ENCODE results near the gene IFRD2.

Gene IFRD2

GRCh38 chr3:50297384-50297775 is 5.2 kb upstream of the IFRD2 start:
- Histone ChIP-seq H3K4me3 (peak overlapping the region in 1 of 10 experiments; percentile 82; a peak in 1 of 20 replicates), H3K9ac (peak overlapping the region in 2 of 11 experiments; percentile 77 to 84; a peak in 4 of 22 replicates), H3K27me3 (no peaks in the 10 kb centered on the region), H4K20me1 (peaks cover 0 to 14% (median 0%) of the 10 kb centered on the region in 11 experiments; a peak in 5 of 22 replicates), H3K27ac (no peak overlapping the region), H3K4me1 (peaks cover 34 to 47% (median 37%) of the 10 kb centered on the region in 10 experiments), H3K4me2 (peak overlapping the region in 8 of 11 experiments; percentile 95 to 99 (median 98); a peak in 11 of 22 replicates), H3K36me3 (peaks cover 0 to 10% (median 0%) of the 10 kb centered on the region in 11 experiments; a peak in 2 of 22 replicates), H3K9me3 (replicated peaks in 1 of 11) (no peaks in the 10 kb centered on the region)
- no peak for TF ChIP-seq Cebpa-rat (IDR thresholded peaks at IDR 0.05)

GRCh38 chr3:50296721-50297383 is 4.6 kb upstream of the IFRD2 start:
- 0 out of 22 replicates have a peak overlapping the region, but pooled peaks of 1 of the 11 experiments have one; percentile 98 for H3K4me2 ChIP-seq
- H3K4me1 ChIP-seq, result peaks cover 34 to 47% (median 37%) of the 10 kb centered on the region in 10 experiments
- no peak overlapping the region for H3K4me3 ChIP-seq
- no peak overlapping the region for H3K27ac ChIP-seq
- no peaks in the 10 kb centered on the region for H3K27me3 ChIP-seq
- H3K9me3 ChIP-seq (replicated peaks in 1 of 11), result no peaks in the 10 kb centered on the region
- peak overlapping the region in 1 of 11 experiments; percentile 3; a peak in 1 of 22 replicates for H3K9ac ChIP-seq
- TF ChIP-seq Cebpa-rat (IDR thresholded peaks at IDR 0.05), result no peak
- H4K20me1 ChIP-seq, result peaks cover 0 to 14% (median 0%) of the 10 kb centered on the region in 11 experiments; a peak in 5 of 22 replicates
- H3K36me3 ChIP-seq, result peaks cover 0 to 10% (median 0%) of the 10 kb centered on the region in 11 experiments; a peak in 2 of 22 replicates

DNA sequence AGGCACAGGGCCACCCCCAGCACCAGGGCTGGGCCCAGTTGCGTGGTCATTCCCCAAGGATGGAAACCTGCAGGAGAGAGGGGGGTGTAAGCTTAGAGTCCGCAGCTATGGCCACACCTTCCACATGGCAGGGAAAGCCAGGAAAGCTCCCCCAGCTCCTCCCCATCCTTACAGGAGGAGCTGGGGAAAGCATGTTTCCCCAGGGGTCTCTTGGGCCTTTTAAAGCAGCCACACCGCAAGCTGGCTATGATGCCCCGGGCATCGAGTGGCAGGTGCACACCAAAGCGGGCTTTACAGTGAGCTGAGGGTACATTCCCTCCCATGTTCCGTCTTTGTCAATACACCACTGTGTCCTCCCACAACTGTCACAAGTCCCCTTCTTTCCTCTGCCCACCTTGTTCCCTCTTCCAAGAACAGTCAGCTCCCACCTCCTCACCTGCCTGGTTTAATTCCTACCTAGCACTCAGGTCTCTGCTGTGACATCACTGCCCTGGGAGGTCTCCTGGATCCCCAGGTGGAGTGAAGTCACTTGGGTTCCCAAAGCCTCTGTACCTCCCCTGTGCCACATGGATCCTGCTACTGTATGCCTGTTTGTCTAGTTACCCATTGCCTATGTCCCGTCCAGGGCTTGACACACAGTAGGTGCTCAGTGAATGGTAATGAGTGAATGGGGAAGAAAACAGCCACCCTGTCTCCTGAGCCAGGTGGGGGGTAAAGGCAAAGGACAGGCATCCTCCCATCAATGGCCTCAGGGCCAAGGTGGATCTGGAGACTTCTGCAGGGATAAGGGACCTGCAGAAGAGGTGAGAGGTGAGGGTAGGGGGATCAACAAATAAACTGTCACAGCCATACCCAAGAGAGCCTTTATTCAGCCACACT is 3.6 kb upstream of the IFRD2 start:
- peaks cover 0 to 14% (median 0%) of the 10 kb centered on the region in 11 experiments; a peak in 5 of 22 replicates for H4K20me1 ChIP-seq

DNA sequence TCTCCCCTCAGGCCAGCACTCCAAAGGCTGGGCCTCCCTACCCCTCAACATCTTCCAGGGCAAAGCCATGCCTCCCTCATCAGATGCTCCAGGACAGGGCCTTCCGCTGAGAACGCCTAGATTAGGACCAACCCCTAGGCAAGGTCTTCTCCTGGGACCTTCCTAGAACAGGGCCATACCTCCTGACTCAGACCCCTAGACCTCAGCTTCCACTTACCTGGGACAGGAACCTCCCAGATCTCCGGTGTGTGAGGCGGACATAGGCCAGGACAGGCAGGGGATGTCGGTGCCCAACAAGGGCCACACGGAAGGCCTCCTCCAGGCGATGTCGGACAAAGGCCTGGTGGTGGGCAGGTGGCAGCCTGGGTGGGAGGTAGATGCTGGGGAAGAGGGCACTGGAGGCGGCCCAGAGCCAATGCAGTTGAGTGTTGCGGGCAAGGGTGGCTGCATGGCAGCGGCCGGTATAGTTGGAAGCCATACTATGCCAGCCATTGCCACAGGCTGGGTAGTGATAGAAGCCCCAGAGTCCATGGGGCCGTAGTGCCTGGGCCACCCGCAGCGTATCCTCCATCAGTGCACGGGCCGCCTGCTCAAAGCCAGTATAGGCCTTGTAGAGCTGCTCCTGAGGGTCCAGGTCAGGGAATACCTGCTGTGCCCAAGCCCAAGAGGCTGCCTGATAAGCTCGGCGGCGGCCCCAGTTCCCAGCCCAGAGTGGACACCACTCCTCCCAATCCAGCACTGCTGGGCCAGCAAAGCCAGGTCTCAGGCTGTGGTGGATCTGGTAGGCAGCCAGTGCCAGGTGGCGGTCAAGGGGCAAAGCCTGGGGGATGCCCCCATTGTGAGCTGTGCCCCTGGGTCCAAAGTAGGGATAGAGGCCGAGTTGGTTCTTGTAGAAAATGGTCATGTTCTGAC is 2.5 kb upstream of the IFRD2 start:
- Histone ChIP-seq H3K4me3 (no peak overlapping the region), H3K36me3 (peaks cover 7 to 22% (median 11%) of the 10 kb centered on the region in 11 experiments; a peak in 21 of 22 replicates), H3K27ac (no peak overlapping the region), H3K27me3 (no peaks in the 10 kb centered on the region), H3K9ac (no peak overlapping the region), H3K4me1 (peaks cover 35 to 47% (median 41%) of the 10 kb centered on the region in 10 experiments), H3K9me3 (replicated peaks in 1 of 11) (no peaks in the 10 kb centered on the region), H3K4me2 (no peak overlapping the region), H4K20me1 (peaks cover 0 to 24% (median 7%) of the 10 kb centered on the region in 11 experiments; a peak in 12 of 22 replicates)
- no peak for TF ChIP-seq Cebpa-rat (IDR thresholded peaks at IDR 0.05)

More for the DNA sequence above, 3.6 kb upstream of the IFRD2 start:
- no peak for TF ChIP-seq Cebpa-rat (IDR thresholded peaks at IDR 0.05)
- Histone ChIP-seq H3K9ac (peak overlapping the region in 1 of 11 experiments; percentile 41; a peak in 1 of 22 replicates), H3K27ac (no peak overlapping the region), H3K27me3 (no peaks in the 10 kb centered on the region), H3K36me3 (peaks cover 0 to 12% (median under 1%) of the 10 kb centered on the region in 11 experiments; a peak in 6 of 22 replicates), H3K4me1 (peaks cover 39 to 47% (median 43%) of the 10 kb centered on the region in 10 experiments), H3K4me3 (no peak overlapping the region), H3K4me2 (no peak overlapping the region), H3K9me3 (replicated peaks in 1 of 11) (no peaks in the 10 kb centered on the region)

DNA sequence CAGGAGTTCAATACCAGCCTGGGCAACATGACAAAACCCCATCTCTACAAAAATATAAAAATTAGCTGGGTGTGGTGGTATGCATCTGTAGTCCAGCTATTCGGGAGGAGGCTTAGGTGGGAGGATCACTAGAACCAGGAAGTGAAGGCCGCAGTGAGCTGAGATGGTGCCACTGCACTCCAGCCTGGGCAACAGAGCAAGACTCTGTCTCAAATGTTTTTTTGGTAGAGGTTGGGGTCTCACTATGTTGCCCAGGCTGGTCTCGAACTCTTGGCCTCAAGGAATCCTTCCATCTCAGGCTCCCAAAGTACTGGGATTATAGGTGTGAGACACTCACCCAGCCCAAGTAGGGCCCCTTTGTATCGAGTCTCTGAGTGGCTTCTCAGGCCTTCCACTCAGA is 1.9 kb upstream of the IFRD2 start:
- H3K36me3 ChIP-seq, result peaks cover 14 to 29% (median 17%) of the 10 kb centered on the region in 11 experiments
- H4K20me1 ChIP-seq, result peaks cover 0 to 30% (median 14%) of the 10 kb centered on the region in 11 experiments; a peak in 12 of 22 replicates
- no peaks in the 10 kb centered on the region for H3K9me3 ChIP-seq (replicated peaks in 1 of 11)
- H3K9ac ChIP-seq, result no peak overlapping the region
- no peaks in the 10 kb centered on the region for H3K27me3 ChIP-seq
- no peak overlapping the region for H3K4me2 ChIP-seq
- H3K27ac ChIP-seq, result no peak overlapping the region
- no peak for TF ChIP-seq Cebpa-rat (IDR thresholded peaks at IDR 0.05)
- H3K4me3 ChIP-seq, result no peak overlapping the region
- H3K4me1 ChIP-seq, result peaks cover 33 to 44% (median 39%) of the 10 kb centered on the region in 10 experiments

DNA sequence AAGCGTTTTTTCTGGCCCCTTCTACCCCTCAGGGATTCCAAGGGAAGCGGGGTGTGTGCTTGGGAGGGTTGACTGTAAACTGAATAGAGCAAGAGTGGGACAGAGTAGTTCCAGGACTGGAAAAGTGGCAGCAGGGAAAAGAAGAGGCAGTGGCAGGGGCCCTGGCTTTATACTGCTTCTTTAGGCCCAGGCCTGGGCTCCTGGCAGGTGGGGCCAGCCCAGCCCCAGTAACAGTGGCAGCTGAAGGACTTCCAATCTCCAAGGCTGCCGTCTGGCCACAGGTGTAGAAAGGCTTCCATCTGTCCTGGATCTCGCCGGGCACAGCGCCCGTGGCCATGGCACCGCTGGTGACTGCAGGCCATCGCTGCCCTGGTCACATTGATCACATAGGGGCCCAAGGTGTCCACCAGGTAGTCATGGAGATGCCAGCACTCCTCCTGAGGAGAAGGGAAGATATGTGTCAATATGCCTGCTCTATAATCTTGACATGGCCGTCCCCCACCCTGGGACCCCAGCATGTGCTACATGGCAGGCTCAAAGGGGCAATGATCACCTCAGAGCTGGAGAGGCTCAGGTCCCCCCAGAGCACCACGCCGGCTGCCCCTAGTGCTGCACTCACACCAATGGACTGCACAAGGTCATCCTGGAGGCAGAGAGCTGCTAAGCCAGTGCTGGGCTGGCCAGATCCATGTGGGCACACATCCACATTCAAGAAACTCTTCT is 1.0 kb upstream of the IFRD2 start:
- Histone ChIP-seq H3K9ac (peak overlapping the region; percentile 49 to 97 (median 86)), H3K4me3 (peak overlapping the region; percentile 69 to 99 (median 84); a peak in 12 of 20 replicates), H3K36me3 (peaks cover 22 to 37% (median 26%) of the 10 kb centered on the region in 11 experiments), H3K4me2 (peak overlapping the region; percentile 69 to 96 (median 88)), H3K4me1 (peaks cover 27 to 40% (median 34%) of the 10 kb centered on the region in 10 experiments), H3K27me3 (no peaks in the 10 kb centered on the region), H3K27ac (peak overlapping the region; percentile 36 to 88 (median 75); a peak in 21 of 22 replicates), H3K9me3 (replicated peaks in 1 of 11) (no peaks in the 10 kb centered on the region), H4K20me1 (peaks cover 0 to 36% (median 20%) of the 10 kb centered on the region in 11 experiments; a peak in 14 of 22 replicates)
- no peak for TF ChIP-seq Cebpa-rat (IDR thresholded peaks at IDR 0.05)

GRCh38 chr3:50290161-50290641 is 2.0 kb downstream of the IFRD2 start:
- Histone ChIP-seq H3K4me3 (peak overlapping the region in 7 of 10 experiments; percentile 82 to 99 (median 84); a peak in 12 of 20 replicates), H3K9ac (peak overlapping the region; percentile 83 to 97 (median 87); a peak in 14 of 22 replicates), H3K9me3 (replicated peaks in 1 of 11) (no peaks in the 10 kb centered on the region), H3K36me3 (peaks cover 45 to 58% (median 56%) of the 10 kb centered on the region in 11 experiments), H3K4me1 (peaks cover 20 to 26% (median 23%) of the 10 kb centered on the region in 10 experiments), H3K27ac (no peak overlapping the region), H3K27me3 (no peaks in the 10 kb centered on the region), H4K20me1 (peaks cover 0 to 57% (median 27%) of the 10 kb centered on the region in 11 experiments; a peak in 14 of 22 replicates), H3K4me2 (peak overlapping the region in 10 of 11 experiments; percentile 77 to 98 (median 92); a peak in 20 of 22 replicates)
- no peak for TF ChIP-seq Cebpa-rat (IDR thresholded peaks at IDR 0.05)
